GM20000 (cell line): ENCODE data around the gene FOXC1.

Source experiments
- DNase-seq: peaks from one replicate; pipeline ENCODE4 v3.0.0; 2012; ENCODE audit warnings: low spot score
- CTCF ChIP-seq: IDR thresholded peaks from 2 replicates; pipeline ENCODE4 v1.5.1; 2012; ENCODE audit warnings: mild to moderate bottlenecking, control low read depth; ENCODE audit errors: extremely low read depth, missing control alignments

Gene FOXC1

GRCh38 chr6:1574083-1574761 is 35.5 kb upstream of the FOXC1 start:
- DNase-seq = no peak
- no peak for TF ChIP-seq CTCF

DNA sequence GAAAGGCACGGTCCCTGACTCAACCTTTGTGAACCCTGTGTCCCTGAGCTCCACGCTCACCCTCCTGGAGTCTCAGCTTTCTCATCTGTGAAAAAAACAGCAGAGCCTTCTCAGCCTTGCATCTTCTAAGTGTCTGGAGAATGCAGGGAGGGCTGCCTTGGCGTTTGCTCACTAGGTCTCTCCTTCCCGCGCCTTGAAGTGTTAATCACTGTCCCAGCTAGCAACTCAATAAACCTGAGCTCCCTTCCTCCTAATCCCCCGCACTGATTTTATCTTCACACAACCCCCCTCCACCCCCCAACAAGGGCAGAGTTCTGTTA is 34.9 kb upstream of the FOXC1 start:
- TF ChIP-seq CTCF = no peak
- DNase-seq = no peak

DNA sequence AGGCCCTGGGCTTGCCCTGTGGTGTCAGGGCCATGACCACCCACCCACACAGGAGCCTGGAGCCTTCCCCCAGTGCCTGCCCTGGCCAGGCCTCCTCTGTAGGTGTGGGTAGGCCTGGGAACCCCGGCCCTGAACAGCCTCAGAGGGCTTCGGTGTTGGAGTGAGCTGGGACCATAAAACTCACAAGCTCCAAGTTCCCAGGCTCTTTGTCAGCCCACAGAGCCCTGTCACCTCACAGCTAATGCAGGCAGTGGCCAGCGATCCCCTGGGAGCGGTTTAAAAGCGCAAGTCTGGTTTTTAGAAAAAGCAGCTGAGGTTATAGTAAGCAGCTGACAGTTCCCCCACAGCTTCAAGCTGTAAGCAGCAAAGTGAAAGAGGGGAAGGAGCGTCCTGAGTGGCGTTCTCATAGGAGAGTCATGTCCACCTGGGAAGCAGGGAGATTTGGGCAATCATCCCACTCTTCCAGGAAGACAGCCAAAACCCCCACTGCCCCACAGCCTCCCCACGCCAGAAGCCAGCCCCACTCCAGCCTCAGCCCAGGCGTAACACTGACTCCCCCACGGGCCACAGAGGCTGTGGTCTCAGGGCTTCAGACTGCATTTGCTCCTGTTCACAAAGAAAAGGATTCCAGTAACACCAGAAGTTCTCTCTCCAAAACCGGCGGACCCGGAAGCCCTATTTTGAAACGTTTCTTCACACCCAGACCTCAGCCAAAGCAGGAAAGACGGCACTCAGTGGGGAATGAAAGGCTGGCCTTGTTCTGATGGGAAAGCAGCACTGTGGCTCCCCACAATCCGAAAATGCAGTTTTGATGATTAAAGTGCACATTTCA is 34.3 kb upstream of the FOXC1 start:
- TF ChIP-seq CTCF = no peak
- DNase-seq = no peak

DNA sequence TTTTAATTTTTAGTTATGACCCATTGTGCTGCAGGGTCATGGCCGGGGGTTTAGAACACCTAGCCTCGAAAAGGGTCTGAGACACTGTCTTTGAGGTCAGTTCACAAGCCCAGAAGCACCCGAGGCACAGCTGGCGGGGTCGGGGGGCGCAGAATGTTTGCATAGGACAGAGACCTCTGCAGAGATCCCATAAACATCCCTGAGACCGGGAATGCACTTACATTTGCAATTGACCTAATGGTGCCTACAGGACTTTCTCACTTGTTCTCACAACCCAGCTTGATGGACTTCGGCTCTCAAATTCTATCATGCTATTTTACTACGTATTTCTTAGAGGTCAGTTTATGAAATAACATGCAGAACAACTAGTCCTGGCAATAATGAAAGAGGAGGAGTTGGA is 33.5 kb upstream of the FOXC1 start:
- TF ChIP-seq CTCF = no peak
- no peak for DNase-seq

DNA sequence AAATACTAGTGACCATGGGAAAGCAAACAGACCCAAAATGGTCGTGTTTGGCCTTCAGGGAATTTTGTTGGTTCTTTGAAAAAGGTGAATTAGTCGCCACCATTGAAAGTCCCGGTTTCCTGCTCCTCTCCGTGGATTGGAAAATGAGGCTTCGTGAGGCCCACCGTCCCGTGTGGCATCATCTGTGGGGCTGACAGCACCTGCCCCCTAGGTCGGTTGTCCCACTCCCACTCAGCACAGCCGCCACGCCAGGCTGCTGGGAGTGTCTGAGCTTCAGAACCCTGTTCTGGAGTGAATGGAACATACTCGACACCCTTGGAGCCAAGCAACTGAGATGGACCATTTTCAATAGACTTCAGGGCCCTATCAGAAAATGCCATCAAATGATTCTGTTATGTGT is 33.0 kb upstream of the FOXC1 start:
- TF ChIP-seq CTCF = no peak
- no peak for DNase-seq

DNA sequence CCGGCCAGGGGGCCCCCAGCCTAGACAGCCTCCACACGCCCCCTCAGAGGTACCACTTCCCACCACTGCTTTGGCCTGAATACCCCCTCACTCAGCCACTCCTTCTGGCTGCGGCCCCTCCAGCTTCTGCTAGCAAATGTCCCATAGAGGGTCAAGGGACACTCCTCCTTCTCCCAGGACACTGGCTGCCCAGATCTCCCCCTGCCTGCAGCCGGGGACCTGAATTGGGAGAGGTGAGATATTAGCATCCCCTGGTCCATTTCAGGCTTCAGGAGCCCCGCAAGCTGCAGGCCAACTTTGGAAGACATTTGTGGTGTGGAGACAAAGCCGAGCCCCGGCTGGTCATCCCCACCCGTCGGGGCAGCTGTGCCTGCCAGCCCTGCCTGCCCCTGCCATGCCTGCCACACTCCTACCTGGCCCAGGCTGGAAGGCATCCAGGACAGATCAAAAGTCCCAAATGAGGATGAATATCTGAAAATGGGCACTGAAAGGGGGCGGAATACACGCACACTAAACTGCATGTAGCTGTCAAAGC is 32.5 kb upstream of the FOXC1 start:
- no peak for DNase-seq
- no peak for TF ChIP-seq CTCF
